ENCODE measurements around the gene C22orf23.

DNA sequence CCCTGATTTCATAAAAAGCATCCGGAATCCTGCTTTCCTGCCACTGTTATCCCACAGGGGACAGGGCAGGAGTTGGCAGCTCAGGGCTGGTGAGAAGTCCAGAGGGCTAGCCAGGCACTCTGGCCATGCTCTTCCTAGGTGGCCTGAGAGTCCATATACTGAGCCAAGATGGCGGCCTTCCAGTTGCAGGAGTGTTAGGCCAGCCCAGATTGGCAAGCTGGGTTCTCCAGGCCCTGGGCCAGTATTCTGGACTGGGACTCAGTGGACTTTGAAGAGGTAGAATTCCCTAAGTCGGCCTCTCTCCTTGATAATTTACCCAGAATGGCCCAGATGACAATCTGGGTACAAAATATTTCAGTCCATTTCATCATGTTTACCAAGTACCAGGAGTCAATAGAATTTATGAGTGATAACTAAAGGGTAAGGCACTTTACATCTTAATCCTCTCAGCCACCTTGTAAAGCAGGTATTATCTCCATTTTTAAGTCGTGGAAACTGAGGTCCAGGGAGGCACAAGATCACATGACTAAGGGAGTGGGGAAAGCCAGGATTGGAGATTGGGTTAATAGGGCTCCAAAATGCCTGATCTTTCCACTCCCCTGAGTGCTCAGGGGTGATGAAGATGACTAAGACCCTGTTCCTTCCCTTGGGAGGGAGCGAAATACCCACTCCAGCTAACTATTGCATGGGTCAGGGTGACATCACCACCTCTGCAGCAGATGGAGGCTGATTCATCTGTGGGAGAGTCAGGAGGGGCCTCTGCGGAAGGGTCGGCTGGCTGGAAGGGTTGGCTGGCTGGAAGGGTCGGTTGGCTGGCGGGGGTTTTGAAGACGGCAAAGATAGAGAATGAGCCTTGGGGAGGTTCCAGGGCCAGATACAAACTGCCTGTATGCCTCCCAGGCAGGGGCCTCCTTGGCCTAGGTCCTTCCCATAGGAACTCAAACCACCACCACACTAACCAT lies 48.5 kb downstream of the C22orf23 start:
- TF ChIP-seq, protein P1, sequence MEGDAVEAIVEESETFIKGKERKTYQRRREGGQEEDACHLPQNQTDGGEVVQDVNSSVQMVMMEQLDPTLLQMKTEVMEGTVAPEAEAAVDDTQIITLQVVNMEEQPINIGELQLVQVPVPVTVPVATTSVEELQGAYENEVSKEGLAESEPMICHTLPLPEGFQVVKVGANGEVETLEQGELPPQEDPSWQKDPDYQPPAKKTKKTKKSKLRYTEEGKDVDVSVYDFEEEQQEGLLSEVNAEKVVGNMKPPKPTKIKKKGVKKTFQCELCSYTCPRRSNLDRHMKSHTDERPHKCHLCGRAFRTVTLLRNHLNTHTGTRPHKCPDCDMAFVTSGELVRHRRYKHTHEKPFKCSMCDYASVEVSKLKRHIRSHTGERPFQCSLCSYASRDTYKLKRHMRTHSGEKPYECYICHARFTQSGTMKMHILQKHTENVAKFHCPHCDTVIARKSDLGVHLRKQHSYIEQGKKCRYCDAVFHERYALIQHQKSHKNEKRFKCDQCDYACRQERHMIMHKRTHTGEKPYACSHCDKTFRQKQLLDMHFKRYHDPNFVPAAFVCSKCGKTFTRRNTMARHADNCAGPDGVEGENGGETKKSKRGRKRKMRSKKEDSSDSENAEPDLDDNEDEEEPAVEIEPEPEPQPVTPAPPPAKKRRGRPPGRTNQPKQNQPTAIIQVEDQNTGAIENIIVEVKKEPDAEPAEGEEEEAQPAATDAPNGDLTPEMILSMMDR (IDR thresholded peaks at IDR 0.05): no peak
- TF ChIP-seq POLR2AphosphoS5 (IDR thresholded peaks at IDR 0.05): peak in 1 of 3 donors; percentile 74

All from breast epithelium (tissue), 3 donors.